Measurements from ENCODE around the gene EPHA3. TPM values are rescaled to one million over a fixed set of nuclear protein-coding genes. Genes with fewer than 3 reads are reported as not detected.

The EPHA3 gene
- total and polyA plus RNA-seq, 2 of the 4 experiments (the other 2 are of a cell fraction), result 0.10 to 0.18 TPM

- no peak overlapping the region for H3K18ac ChIP-seq (ENCODE audit: low read depth, low read length)
- no peak overlapping the region for H3K9ac ChIP-seq (ENCODE audit: low read depth, low read length)
- no peaks in the 10 kb centered on the region for H3K9me1 ChIP-seq (ENCODE audit: insufficient read depth, low read length)
- no peak for TF ChIP-seq USF2 (IDR thresholded peaks at IDR 0.05; ENCODE audit: low read depth, low read length)
- TF ChIP-seq MXI1 (IDR thresholded peaks at IDR 0.05; ENCODE audit: borderline replicate concordance, low read depth, low read length), result no peak
- TF ChIP-seq NFE2L2 (IDR thresholded peaks at IDR 0.05; ENCODE audit: low read depth, low read length), result no peak
- TF ChIP-seq CHD1 (IDR thresholded peaks at IDR 0.05; ENCODE audit: low read depth, low read length), result no peak
- TF ChIP-seq MAZ (IDR thresholded peaks at IDR 0.05; ENCODE audit: borderline replicate concordance, low read depth, low read length), result no peak
- no peak for TF ChIP-seq RCOR1 (IDR thresholded peaks at IDR 0.05; ENCODE audit: insufficient replicate concordance, low read length)
- no peak for TF ChIP-seq MAFK (IDR thresholded peaks at IDR 0.05; ENCODE audit: low read depth, low read length)
- TF ChIP-seq CEBPB (IDR thresholded peaks at IDR 0.05; ENCODE audit: low read depth, low read length), result no peak
- TF ChIP-seq POLR2A (IDR thresholded peaks at IDR 0.05; ENCODE audit: low read depth, low read length), result no peak
- intact Hi-C loops (cut with micrococcal nuclease) (no loop called here), in situ Hi-C loops (cut with MboI; ENCODE audit: low sequenced_read_pairs) (no loop called here), dilution Hi-C loops (cut with HindIII; ENCODE audit: low sequenced_read_pairs, unreplicated experiment) (no loop called here)
- H2BK20ac ChIP-seq (ENCODE audit: low read depth, low read length), result no peak overlapping the region
- no peak overlapping the region for H2BK5ac ChIP-seq (ENCODE audit: low read depth, low read length, poor library complexity, severe bottlenecking)
- DNase-seq, result no peak
- H3K27ac ChIP-seq (ENCODE audit: insufficient read depth, low read length), result no peak overlapping the region
- ChIA-PET CTCF (no interaction called here), POLR2A (ENCODE audit: unreplicated experiment) (no interaction called here)
- no TSS peak for BruUV-seq (replicated peaks)
- H3K56ac ChIP-seq (ENCODE audit: extremely low read depth, insufficient read depth, low read length), result no peak overlapping the region
- H3K4me3 ChIP-seq (ENCODE audit: insufficient read depth, low read depth, low read length), result no peak overlapping the region
- H4K5ac ChIP-seq (ENCODE audit: low read depth, low read length), result no peak overlapping the region
- no peaks in the 10 kb centered on the region for H3K79me1 ChIP-seq (ENCODE audit: low read depth in 1 of 2, low read length in 2 of 2)
- no peak overlapping the region for H4K91ac ChIP-seq (ENCODE audit: insufficient read depth, low read depth, low read length)
- no peak overlapping the region for H2AK5ac ChIP-seq (ENCODE audit: low read depth, low read length)
- no peak overlapping the region for H3K4ac ChIP-seq (ENCODE audit: low read depth, low read length)
- no peak for ATAC-seq (ENCODE audit: low read depth)
- H2BK120ac ChIP-seq (ENCODE audit: low read depth, low read length), result no peak overlapping the region
- WGBS, 2 experiments (ENCODE audit: extremely low coverage in 2 of 2, insufficient read length in 1 of 2), result no CpG with 5 or more reads among the region's 1 CpG
- H3K27me3 ChIP-seq (ENCODE audit: control insufficient read depth, insufficient read depth, low read length), result no peaks in the 10 kb centered on the region
- no peak overlapping the region for H3K14ac ChIP-seq (replicated peaks; ENCODE audit: low read depth, low read length)
- H4K20me1 ChIP-seq (ENCODE audit: insufficient read depth, low read length), result no peaks in the 10 kb centered on the region
- no peak overlapping the region for H3K4me2 ChIP-seq (ENCODE audit: low read depth, low read length)
- H4K8ac ChIP-seq (ENCODE audit: low read depth in 2 of 2, low read length in 2 of 2), result no peak overlapping the region
- no peaks in the 10 kb centered on the region for H3K9me3 ChIP-seq (ENCODE audit: control insufficient read depth, insufficient read depth, low read length)
- no peak overlapping the region for H3K23ac ChIP-seq (ENCODE audit: low read depth, low read length)
- no peaks in the 10 kb centered on the region for H3K36me3 ChIP-seq (ENCODE audit: control insufficient read depth, insufficient read depth, low read length)
- H3K4me1 ChIP-seq (ENCODE audit: control insufficient read depth, insufficient read depth, low read length), result no peaks in the 10 kb centered on the region
- no peak overlapping the region for H2AK9ac ChIP-seq (replicated peaks; ENCODE audit: low read depth, low read length, poor library complexity)
- H2BK15ac ChIP-seq (ENCODE audit: low read depth, low read length), result no peak overlapping the region
- no peak overlapping the region for H2AFZ ChIP-seq (replicated peaks; ENCODE audit: low read length, poor library complexity)
Observed at GRCh38 chr3:89527736-89528305, 420.4 kb downstream of the EPHA3 start.
